HG02938 (cell line): ENCODE data around the gene ANKH.
"Not testable (repeated sequence)": the region's sequence is repeated elsewhere in the genome, so short reads cannot be mapped to it uniquely, and the experiment has no call there.

Experiments used
- ATAC-seq: cut with Tn5 transposase; IDR thresholded peaks from one replicate; pipeline ENCODE4 v1.9.1; 2021; ENCODE audit warnings: mild to moderate bottlenecking, moderate library complexity; ENCODE audit not compliant: unreplicated experiment

The ANKH gene

GRCh38 chr5:14884062-14884612, 12.6 kb upstream of the ANKH start:
- ATAC-seq: no peak

DNA sequence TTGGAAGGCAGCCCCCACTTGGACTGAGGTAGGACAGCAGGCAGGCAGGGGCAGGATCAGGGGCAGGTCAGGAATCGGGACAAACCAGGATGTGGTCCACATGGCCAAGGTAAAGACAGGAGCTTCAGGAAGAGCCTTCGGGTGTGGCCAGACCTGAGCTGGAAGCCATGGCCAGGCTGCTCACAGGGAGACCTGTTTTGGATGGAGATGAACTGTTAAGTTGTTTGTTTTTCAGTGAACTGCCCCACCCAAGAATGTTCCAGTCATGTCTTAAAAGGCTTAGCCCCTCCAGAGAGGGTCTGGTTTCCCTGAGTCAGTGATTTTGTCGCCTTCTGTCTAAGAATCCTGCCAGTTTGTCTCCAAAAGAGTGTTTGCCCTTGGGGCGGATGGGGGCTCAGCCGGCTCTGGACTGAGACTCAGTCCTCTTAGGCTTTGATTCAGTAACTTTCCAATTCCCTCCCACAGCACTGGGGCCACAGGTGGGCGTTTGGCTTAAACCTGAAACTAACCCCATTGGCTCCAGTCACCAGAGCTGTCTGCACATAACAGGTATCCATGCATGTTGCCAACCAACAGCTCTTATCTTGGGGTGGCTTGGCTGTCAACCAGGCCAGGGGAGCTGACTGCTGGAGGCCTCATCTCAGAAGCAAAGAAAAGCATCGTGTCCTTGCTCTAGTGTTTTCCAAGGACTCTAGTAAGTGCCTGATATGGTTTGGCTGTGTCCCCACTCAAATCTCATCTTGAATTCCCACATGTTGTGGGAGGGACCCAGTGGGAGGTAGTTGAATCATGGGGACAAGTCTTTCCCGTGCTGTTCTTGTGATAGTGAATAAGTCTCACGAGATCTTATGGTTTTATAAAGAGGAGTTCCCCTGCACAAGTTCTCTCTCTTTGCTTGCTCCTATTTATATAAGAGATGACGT, 11.3 kb upstream of the ANKH start:
- ATAC-seq: no peak

GRCh38 chr5:14881826-14882225, 10.2 kb upstream of the ANKH start:
- ATAC-seq: no peak

DNA sequence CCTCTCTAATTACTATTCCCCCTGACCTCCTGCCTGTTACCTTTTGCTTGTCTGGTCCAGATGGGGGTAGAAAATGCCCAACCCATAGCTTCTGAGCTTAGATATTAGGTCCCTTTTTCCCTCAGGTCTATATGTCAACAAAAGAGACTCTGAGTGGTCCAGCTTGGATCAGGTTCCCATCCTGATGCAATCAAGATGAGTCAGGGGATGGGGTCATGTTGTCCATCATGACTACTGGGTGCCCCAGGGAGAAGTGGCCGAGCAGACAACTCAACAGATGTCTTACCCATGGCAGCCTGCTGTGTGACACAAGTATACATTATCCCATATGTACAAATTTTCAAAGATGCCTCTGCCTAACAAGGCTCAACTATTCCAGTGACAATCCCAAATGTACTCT, 9.1 kb upstream of the ANKH start:
- no peak for ATAC-seq

GRCh38 chr5:14879937-14880589, 8.5 kb upstream of the ANKH start:
- ATAC-seq: no peak

- ATAC-seq: no peak
These were observed 7.8 kb upstream of the ANKH start for GRCh38 chr5:14879393-14879792.

DNA sequence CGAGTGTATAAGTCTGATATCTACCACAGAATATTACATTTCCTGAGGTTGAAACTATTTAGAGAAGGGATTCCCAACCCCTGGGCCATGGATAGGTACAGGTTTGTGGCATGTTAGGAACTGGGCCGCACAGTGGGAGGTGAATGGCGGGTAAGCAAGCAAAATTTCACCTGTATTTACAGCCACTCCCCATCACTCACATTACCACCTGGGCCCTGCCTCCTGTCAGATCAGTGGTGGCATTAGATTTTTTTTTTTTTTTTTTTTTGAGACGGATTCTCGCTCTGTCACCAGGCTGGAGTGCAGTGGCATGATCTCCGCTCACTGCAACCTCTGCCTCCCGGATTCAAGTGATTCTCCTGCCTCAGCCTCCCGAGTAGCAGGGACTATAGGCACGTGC, 6.6 kb upstream of the ANKH start:
- ATAC-seq: not testable (repeated sequence)

DNA sequence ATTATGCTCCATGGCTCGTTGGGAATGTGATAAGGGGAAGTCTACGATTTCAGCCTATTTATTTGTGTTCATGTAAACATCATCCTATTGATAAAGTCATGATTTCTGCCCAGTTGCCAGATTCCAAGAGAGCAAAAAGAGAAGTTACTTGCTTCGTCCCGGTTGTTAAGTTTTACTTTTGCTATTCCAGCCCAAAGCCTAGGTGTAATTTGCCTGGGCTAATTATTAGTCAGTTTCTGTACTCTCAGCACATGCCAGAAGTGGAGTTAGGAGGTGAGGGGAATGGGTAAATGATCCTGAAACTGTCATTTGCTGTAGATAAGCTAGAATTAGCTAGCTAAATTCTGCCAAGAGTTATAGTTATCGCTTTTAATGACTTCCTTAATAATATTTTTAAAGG, 4.5 kb upstream of the ANKH start:
- ATAC-seq: no peak

DNA sequence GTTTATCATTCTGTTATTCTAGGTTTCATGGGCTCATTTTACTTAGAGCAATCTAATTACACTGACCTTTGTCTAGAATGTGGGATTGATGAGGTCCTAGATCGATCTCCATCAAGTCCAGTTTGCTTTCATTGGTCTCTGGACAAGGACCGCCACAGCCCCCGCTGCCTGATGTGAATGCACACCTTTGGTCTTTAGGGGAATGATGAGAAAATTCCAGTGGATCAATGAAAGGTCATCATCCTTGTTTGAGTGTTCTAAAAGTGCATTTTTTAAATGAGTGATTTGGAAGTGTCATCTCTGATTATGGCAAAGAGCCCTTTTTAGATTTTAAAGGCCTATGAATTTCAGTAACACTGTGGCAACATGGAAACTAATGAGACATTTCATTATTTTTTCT, 2.2 kb upstream of the ANKH start:
- ATAC-seq: no peak

DNA sequence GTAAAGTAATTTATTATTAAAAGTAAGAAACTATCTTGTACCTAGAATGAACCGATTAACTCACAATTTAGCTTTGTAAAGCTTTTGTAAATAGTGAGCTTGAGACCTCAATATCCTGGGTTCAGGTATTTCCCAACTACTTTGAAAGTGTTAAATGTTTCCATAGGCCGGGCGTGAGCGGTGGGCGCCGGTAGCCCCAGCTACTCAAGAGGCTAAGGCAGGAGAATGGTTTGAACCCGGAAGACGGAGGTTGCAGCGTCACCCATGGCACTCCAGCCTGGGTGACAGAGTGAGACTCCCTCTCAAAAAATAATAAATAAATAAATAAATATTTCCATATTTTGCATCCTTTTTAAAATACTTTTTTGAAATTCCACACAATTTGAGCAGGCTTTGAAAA, 1.5 kb upstream of the ANKH start:
- ATAC-seq: no peak

DNA sequence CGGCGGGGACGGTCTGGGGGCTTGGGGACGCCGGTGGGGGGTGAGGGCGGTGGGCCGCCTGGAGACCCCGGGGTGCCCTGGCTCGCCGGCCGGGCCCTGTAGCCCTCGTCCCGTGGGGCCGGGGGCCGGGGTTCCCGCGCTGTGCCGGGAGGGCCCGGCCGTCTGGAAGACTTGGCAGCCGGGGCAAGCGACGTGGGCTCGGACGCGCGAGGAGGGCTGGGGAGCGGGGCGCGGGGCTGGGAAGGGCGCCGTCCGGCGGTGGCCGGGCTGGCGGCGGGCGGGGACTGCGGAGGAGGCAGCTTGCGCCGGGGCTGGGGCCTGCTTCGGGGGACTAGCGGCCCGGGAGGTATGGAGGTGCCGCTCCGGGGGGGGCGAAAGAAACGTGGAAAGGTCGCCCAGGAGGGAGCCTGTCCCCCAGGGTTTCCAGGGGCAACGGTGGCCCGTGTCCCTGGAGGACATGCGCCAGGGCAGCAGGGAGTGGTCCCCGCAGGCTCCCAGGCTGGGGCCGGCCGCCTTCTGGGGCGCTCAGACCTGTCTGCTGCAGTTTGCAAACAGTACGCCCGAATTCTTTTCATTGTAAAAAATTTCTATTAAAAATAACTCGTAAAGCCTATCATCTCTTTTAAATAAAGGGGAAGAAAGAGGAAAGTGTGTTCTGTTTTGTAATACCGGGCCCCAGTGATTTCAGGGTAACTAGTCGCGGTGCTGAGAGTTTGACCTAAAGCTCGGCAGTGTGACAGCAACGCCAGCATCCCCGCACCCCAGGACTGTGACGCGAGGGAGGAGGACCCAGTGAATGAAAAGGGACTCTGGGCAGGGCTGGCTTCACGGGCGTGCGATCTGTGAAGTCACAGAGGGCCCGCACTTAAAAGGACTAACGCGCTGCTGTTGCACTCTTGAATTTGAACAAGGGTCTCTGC, 752 bp upstream of the ANKH start:
- ATAC-seq: peak; percentile 37

DNA sequence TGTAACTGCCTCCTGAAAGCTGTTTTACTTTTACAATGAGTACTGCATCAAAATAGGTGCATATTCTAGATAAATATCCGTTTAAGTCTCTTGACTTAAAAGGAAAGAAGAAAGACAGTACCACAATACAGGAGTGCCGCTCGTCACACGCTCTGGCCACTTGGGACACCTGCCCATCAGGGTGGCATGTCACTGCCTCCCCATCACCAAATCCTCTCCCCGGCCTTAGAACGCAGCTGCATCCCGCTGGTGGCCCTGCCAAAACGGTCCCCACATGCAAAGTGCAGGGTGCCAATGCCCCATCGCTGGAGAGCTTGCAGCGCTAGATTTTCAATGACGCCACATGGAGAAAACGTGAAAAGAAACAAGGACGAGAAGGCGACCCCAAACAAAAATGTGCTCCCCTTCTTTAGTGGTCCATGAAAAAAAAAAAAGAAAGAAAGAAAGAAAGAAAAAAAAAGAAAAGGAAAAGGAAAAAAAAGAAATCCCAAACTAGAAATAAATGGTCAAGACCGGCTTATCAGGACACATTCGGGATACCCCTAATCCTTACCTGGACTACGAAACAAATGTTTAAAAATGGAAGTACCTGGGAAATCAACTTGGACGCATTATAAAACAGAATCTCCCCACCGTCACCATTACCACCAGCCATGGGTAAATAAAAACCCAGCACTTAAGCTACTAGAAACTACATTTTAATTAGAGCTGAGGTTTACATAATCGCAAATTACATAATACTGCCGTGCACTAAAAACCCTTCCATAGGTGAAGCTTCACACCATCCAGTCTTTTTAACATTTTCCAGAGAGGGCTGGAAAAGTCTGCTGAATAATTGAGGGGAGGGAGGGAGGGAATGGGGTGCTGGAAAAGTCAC, 1.0 kb downstream of the ANKH start:
- ATAC-seq: no peak

GRCh38 chr5:14869668-14870164, 1.9 kb downstream of the ANKH start:
- no peak for ATAC-seq

GRCh38 chr5:14869233-14869632, 2.3 kb downstream of the ANKH start:
- ATAC-seq: no peak

GRCh38 chr5:14868771-14869170, 2.8 kb downstream of the ANKH start:
- no peak for ATAC-seq

DNA sequence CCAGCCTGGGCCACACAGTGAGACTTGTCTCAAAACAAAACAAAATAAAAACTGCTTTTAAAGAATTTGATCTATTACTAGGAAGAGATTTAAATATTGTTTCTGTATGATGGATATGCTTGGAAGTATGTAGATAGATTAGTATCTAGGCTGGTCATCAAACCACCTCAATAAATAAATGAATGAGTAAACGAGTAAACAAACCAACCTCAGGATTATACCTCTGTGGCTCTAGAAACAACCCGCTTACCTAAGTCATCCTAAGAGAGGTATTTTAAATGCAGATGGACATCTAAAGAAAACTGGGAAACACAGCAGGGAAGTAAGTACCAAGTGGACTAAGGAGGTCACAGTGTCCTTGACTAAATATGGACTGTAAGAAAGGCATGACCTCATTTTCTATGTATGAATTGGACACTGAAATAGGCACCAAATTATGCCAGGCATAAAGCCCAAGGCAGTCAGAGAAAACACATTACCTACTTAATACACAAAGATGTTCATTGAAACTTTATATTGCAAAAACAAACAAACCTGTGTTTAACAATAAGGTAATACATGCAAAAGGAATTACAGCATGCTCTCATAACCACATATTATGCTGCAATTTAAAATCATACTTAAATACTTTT, 7.3 kb downstream of the ANKH start:
- no peak for ATAC-seq

GRCh38 chr5:14863105-14863504, 8.5 kb downstream of the ANKH start:
- ATAC-seq: no peak

GRCh38 chr5:14861123-14861765, 10.3 kb downstream of the ANKH start:
- no peak for ATAC-seq

DNA sequence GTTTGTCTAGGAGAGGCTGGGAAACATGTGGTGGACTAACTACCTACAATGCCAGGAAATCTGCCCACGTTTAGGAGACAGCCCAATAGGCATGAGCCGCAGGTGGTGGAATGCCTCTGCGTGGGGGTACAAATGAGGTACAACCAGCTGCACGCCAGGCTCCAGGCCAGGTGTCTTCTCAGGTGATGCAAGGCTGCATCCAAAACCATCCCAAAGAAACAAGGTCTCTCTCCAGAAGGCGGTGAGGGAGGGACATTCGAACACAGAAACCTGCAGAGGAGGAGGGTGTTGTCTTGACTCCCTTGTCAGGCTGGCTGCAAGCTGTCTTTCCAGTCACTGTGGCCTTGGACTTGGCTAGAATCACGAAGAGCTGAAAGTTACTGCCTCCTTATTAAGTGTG, 11.6 kb downstream of the ANKH start:
- no peak for ATAC-seq
